Activated T-cell treated with anti-CD3 and anti-CD28 coated beads for 48 hours (primary cell): ENCODE measurements around the gene TMEM238L.
"Not testable (repeated sequence)": the region's sequence is repeated elsewhere in the genome, so short reads cannot be mapped to it uniquely, and the experiment has no call there.

ENCODE experiments used
- DNase-seq: peaks from one replicate; pipeline ENCODE4 v3.0.0-alpha.2; 2020; ENCODE audit warnings: low read depth

TMEM238L gene, protein sequence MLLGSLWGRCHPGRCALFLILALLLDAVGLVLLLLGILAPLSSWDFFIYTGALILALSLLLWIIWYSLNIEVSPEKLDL

DNA sequence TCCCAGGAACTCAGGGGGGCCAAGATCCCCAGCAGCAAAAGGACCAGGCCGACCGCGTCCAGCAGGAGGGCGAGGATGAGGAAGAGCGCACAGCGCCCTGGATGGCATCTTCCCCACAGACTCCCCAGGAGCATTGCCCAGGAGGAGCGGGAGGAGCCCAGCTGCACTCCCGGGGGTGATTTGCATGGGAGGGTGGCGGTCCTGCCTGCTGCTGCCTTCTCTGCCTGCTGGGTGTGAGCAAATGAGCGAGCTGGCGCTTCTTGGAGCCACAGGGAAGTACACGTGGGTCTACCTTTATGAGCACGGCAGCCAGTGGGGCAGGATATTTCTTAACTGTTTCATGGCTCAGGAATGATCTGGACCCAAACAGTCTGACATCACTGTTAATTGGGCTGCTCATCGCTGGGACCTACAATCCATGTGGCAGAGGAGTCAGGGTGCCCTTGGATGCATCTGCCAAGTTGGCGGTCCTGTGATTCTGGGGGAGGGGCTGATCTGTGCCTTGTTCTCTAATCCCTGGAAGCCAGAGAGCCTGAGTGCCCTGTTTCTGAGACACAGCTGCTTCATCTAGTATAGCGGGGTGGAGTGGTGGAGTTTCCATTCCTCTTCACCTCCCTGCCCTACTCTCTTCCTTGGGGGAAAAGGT, at the start of gene TMEM238L:
Gene TMEM238L, minus strand, starts transcription at position 270 of the 646 bp plus-strand sequence. Its CDS starts 136 bp downstream, at position 134.
- no peak for DNase-seq

DNA sequence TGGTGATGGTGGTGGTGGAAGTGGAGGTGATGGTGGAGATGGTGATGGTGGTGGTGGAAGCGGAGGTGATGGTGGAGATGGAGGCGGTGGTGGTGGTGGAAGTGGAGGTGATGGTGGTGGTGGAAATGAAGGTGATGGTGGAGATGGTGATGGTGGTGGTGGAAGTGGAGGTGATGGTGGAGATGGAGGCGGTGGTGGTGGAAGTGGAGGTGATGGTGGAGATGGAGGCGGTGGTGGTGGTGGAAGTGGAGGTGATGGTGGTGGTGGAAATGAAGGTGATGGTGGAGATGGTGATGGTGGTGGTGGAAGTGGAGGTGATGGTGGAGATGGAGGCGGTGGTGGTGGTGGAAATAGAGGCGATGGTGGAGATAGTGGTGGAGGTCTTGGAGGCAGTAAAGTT, 42.7 kb upstream of the TMEM238L start:
- not testable (repeated sequence) for DNase-seq

GRCh38 chr17:10845388-10845751, 41.5 kb upstream of the TMEM238L start:
- DNase-seq: no peak

- DNase-seq: peak; percentile 60
Observed at GRCh38 chr17:10844621-10845387, 40.9 kb upstream of the TMEM238L start.

- peak; percentile 8 for DNase-seq
Observed at GRCh38 chr17:10843811-10844210, 39.9 kb upstream of the TMEM238L start.

GRCh38 chr17:10842658-10843057, 38.8 kb upstream of the TMEM238L start:
- DNase-seq: no peak

DNA sequence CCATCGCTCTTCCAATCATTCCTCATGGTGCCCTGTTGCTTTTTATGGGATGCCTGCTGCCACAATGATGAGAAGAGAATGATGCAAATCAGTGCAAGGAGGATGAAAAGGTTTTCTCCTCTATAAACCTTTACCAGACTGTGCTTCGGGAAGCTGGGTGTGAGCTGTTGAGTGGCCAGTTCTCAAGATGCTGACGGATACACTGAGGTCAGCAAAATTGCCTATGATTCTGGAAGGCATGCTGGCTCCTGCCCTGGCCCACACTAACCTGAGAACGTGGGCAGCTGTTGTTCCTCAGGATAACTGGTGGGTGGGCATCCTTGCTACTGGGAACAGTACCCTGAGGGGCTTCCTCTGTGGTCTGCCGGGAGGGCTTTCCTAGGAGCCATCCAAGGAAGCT, 34.8 kb upstream of the TMEM238L start:
- DNase-seq: no peak

DNA sequence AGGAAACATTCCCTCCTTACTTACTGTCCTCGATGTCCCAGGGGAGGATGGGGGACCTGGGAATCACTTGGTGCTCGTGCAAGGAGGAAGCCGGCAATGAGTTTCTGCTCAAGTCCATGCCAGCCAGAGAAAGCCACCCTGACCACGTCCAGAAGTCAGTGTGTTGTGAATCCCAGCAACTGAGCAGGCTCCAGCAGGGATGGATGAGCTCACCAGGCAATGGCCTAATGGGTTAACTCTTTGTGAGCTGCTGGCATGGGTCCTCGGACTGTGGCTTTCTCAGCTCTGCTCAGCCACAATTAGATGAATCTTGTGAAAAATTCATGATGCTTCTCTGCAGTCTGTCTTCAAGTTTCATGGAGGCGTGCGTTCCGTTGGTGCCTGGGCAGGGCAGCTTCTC, 34.0 kb upstream of the TMEM238L start, which contains the start of gene PIRT:
Gene PIRT, minus strand, starts transcription at position 167 of the 400 bp plus-strand sequence. CDS start 12,442 bp downstream, outside the sequence.
- no peak for DNase-seq

GRCh38 chr17:10836966-10837590, 33.2 kb upstream of the TMEM238L start:
- no peak for DNase-seq

- no peak for DNase-seq
Observed at GRCh38 chr17:10836145-10836544, 32.2 kb upstream of the TMEM238L start.

GRCh38 chr17:10831696-10832095, 27.8 kb upstream of the TMEM238L start:
- no peak for DNase-seq

- DNase-seq: no peak
Observed at GRCh38 chr17:10827898-10828552, 24.1 kb upstream of the TMEM238L start.

- DNase-seq: no peak
Observed at GRCh38 chr17:10824874-10825273, 21.0 kb upstream of the TMEM238L start.

- no peak for DNase-seq
Observed at GRCh38 chr17:10821770-10822169, 17.9 kb upstream of the TMEM238L start.

- DNase-seq: no peak
Observed at GRCh38 chr17:10821054-10821453, 17.2 kb upstream of the TMEM238L start.

DNA sequence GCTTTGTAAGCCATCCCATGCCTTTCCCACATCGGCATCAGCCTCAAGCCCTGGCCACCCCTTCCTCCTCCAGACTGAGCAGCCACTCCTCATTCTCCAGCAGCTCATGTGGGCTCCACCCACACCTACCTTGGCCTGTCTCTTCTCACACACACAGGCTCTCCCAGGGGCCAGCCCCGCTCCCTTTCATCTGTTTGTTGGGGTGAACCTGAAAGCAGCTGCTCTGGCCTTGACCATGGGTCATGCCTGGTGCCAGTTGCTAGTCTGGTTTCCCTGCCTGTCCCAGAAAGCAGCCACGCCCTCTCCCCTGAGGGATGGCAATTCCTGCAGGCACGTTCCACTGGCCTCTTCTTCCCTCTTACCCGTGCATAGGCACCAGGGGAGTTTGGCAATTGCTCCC, 11.4 kb upstream of the TMEM238L start:
- DNase-seq: no peak

DNA sequence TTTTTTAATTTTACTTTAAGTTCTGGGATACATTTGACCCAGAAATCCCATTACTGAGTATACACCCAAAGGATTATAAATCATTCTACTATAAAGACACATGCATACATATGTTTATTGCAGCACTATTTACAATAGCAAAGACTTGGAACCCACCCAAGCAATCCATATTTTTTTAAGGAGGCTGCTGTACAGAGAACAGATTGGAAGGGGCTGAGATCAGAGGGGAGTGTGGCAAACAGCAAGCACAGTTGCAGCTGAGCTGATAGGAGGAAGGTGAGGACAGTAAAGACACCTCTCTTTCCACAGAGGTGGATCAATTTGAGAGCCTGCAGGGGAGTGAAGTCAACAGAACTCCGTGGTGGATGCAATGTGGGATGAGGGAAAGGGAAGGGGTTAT, 10.2 kb upstream of the TMEM238L start:
- no peak for DNase-seq

DNA sequence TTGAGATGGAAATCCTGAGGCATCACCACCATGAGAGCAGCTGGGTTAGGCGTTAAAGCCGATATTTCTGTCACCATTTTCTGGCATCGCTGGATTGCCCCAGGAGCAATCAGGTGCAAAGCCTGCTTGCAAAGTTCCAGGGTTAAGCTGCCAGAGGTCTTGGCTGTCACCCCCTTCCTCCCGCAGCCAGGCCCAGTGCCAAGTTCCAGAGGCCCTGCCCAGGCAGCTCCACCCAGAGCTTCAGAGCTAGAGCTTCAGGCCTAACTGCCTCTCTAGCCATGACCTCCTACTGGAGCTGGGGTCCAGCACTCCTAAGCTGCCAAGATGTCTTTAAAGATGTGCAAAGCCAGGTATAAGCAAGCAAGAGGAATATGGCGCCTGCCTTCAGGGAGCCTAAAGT, 8.8 kb upstream of the TMEM238L start:
- no peak for DNase-seq

- DNase-seq: no peak
Observed at GRCh38 chr17:10809605-10810004, 5.7 kb upstream of the TMEM238L start.

DNA sequence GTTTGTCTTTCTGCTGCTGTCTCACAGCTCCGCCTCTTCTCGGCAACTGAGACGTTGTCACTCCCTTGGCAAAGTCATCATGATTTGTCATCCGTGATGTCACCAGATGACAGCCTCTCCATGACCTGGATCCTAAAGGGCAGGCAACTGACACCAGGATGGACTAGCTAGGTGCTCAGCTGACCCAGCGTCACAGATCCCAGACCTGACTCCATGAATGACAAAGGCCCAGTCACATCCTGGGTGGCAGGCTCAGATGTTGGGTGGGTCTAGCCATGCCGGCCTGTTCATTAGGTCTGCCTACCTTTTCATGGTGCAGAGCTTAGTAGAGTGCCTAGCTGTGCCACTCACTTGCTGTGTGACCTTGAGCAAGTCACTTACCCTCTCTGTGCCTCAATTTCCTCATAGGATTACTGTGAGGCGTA, 3.8 kb upstream of the TMEM238L start:
- DNase-seq: no peak

DNA sequence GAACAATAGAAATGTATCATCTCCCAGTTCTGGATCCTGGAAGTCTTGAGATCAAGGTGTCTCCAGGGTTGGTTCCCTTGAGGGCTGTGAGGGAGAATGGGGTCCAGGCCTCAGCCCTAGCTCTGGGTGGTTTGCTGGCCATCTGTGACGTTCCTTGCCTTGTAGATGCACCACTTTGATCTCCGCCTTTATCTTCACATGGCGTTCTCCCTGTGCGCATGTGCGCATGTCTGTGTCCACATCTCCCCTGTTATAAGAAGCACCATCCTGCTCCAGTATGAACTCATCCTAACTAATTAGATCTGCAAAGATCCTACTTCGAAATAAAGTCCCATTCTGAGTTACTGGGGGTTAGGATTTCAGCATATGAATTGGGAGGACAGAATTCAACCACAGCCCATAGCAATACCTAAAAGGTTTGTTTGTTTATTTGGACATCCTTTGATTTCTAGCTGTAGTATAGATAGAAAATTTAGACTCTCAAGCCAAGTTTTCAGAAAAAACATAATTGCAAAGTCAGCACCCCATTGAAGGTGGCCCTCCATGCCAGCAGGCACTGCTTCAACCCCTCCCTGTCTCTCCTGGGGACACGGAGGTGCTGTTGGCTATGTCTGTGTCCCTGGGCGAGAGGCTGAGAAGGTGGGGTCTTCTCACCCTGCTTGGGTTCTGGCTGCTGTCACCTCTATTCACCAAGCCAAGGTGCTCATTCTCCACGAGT, 2.8 kb upstream of the TMEM238L start:
- no peak for DNase-seq

DNA sequence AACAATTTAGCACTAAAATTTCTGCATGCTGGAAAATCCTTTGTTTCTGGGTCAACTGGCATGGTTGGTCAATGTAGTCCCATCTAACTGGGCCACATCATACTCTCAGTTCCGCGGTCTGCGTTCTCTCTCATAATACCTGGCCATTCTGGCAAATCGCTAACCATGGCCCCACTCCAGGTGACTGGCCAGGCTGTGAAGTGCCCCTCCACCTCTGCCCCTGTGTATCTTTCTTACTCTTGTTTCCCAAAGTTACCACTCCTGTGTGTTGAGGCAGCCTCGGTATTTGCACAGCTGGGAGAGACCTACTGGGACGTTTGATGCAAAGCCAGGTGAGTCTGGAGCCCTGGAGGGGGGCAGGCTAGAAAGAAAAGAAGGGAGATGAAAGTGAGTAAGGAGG, 2.0 kb upstream of the TMEM238L start:
- DNase-seq: no peak
